HEK293 (cell line): Measurements from ENCODE around the gene C20orf204.

Source experiments
- CTCF ChIA-PET: fragments of 350-600 bp; formaldehyde crosslinking; extraction: SDS; loops from one replicate; lab custom pipeline; 2021; ENCODE audit warnings: antibody characterized with exemption; lab: Yijun Ruan, JAX
- POLR2A ChIA-PET: fragments of 300-600 bp; formaldehyde crosslinking; extraction: SDS; loops from one replicate; lab custom pipeline; 2020; ENCODE audit warnings: antibody characterized with exemption, inconsistent platforms; lab: Yijun Ruan, JAX
- H3K27ac ChIP-seq: fragments of 200-500 bp; sonication (Bioruptor generic); 2 replicates; pipeline ENCODE4 v1.5.1; 2014; ENCODE audit warnings: low read depth, low read length, control low read depth, inconsistent platforms; ENCODE audit errors: extremely low read depth
- H3K36me3 ChIP-seq, 2 experiments: fragments of 200-500 bp in 1 of 2; sonication (Bioruptor generic) in 1 of 2; 1 replicate in 1 of 2; 2 replicates in 1 of 2; pipeline ENCODE4 v1.5.1; 2014 to 2017; ENCODE audit warnings: inconsistent platforms in 2 of 2, low read length in 2 of 2; ENCODE audit not compliant: control insufficient read depth in 2 of 2, insufficient read depth in 1 of 2
- H3K4me1 ChIP-seq: fragments of 200-500 bp; sonication (Bioruptor generic); 2 replicates; pipeline ENCODE4 v1.5.1; 2014; ENCODE audit warnings: mild to moderate bottlenecking, low read length, inconsistent platforms; ENCODE audit not compliant: control insufficient read depth, insufficient read depth
- H3K4me3 ChIP-seq: 2 replicates; pipeline ENCODE4 v1.5.1; 2011; ENCODE audit warnings: low read depth, mild to moderate bottlenecking, control low read depth, low read length, moderate library complexity
- H3K9me3 ChIP-seq: fragments of 200-500 bp; sonication (Bioruptor generic); 2 replicates; pipeline ENCODE4 v1.5.1; 2014; ENCODE audit warnings: low read depth, low read length, inconsistent platforms; ENCODE audit not compliant: control insufficient read depth, insufficient read depth
- GLIS1 ChIP-seq: fragments of 450-650 bp; formaldehyde crosslinking; IDR thresholded peaks from 2 replicates; pipeline ENCODE4 v1.5.1; 2016; ENCODE audit warnings: missing biosample characterization, missing genetic modification characterization
- HOXD13 ChIP-seq: sonication (generic); formaldehyde crosslinking; IDR thresholded peaks from 2 replicates; pipeline ENCODE4 v1.8.0; 2022; ENCODE audit warnings: missing genetic modification reagents, borderline replicate concordance
- MEIS1 ChIP-seq: sonication (generic); formaldehyde crosslinking; IDR thresholded peaks from 2 replicates; pipeline ENCODE4 v1.8.1; 2022; ENCODE audit warnings: missing genetic modification reagents, mild to moderate bottlenecking, borderline replicate concordance
- SCRT1 ChIP-seq: fragments of 450-650 bp; formaldehyde crosslinking; IDR thresholded peaks from 2 replicates; pipeline ENCODE4 v1.5.1; 2016; ENCODE audit warnings: missing biosample characterization, missing genetic modification characterization, borderline replicate concordance
- ZBTB1 ChIP-seq: fragments of 450-650 bp; formaldehyde crosslinking; IDR thresholded peaks from 2 replicates; pipeline ENCODE4 v1.5.1; 2016; ENCODE audit warnings: missing biosample characterization, missing genetic modification characterization
- ZFP69B ChIP-seq: fragments of 450-650 bp; formaldehyde crosslinking; IDR thresholded peaks from 2 replicates; pipeline ENCODE4 v1.5.1; 2016; ENCODE audit warnings: missing biosample characterization, missing genetic modification characterization
- ZIC2 ChIP-seq: fragments of 450-650 bp; formaldehyde crosslinking; IDR thresholded peaks from 2 replicates; pipeline ENCODE4 v1.5.1; 2016; ENCODE audit warnings: missing biosample characterization, missing genetic modification characterization
- ZNF112 ChIP-seq: fragments of 450-650 bp; formaldehyde crosslinking; IDR thresholded peaks from 2 replicates; pipeline ENCODE4 v1.5.0; 2017; ENCODE audit warnings: missing biosample characterization, missing genetic modification characterization
- ZNF169 ChIP-seq: fragments of 450-650 bp; formaldehyde crosslinking; IDR thresholded peaks from 2 replicates; pipeline ENCODE4 v1.5.1; 2016; ENCODE audit warnings: missing biosample characterization, missing genetic modification characterization
- ZNF2 ChIP-seq: fragments of 450-650 bp; formaldehyde crosslinking; IDR thresholded peaks from 2 replicates; pipeline ENCODE4 v1.5.1; 2016; ENCODE audit warnings: missing biosample characterization, missing genetic modification characterization
- ZNF324 ChIP-seq: fragments of 450-650 bp; formaldehyde crosslinking; IDR thresholded peaks from 2 replicates; pipeline ENCODE4 v1.5.1; 2016; ENCODE audit warnings: missing biosample characterization, missing genetic modification characterization
- ZNF341 ChIP-seq: fragments of 450-650 bp; formaldehyde crosslinking; IDR thresholded peaks from 2 replicates; pipeline ENCODE4; 2016; ENCODE audit warnings: low read depth, missing biosample characterization, missing genetic modification characterization
- ZNF600 ChIP-seq: fragments of 450-650 bp; formaldehyde crosslinking; IDR thresholded peaks from 2 replicates; pipeline ENCODE4 v1.5.1; 2016; ENCODE audit warnings: missing biosample characterization, missing genetic modification characterization
- ZNF629 ChIP-seq: fragments of 450-650 bp; formaldehyde crosslinking; IDR thresholded peaks from 2 replicates; pipeline ENCODE4 v1.5.1; 2017; ENCODE audit warnings: missing biosample characterization, missing genetic modification characterization
- ZNF777 ChIP-seq: fragments of 450-650 bp; formaldehyde crosslinking; IDR thresholded peaks from 2 replicates; pipeline ENCODE4 v1.5.1; 2017; ENCODE audit warnings: missing biosample characterization, missing genetic modification characterization, borderline replicate concordance
- ZSCAN23 ChIP-seq: fragments of 450-650 bp; formaldehyde crosslinking; IDR thresholded peaks from 2 replicates; pipeline ENCODE4 v1.5.1; 2016; ENCODE audit warnings: missing biosample characterization, missing genetic modification characterization
- TF ChIP-seq, protein P1 (sequence below): fragments of 450-650 bp; formaldehyde crosslinking; IDR thresholded peaks from 2 replicates; pipeline ENCODE4 v1.5.1; 2016; ENCODE audit warnings: missing biosample characterization, missing genetic modification characterization
- TF ChIP-seq, protein P2 (sequence below): fragments of 450-650 bp; formaldehyde crosslinking; IDR thresholded peaks from 2 replicates; pipeline ENCODE4 v1.5.1; 2017; ENCODE audit warnings: missing biosample characterization, missing genetic modification characterization
- TF ChIP-seq, protein P3 (sequence below): fragments of 450-650 bp; formaldehyde crosslinking; IDR thresholded peaks from 2 replicates; pipeline ENCODE4 v1.5.1; 2016; ENCODE audit warnings: missing biosample characterization, missing genetic modification characterization
- TF ChIP-seq, protein P4 (sequence below): fragments of 450-650 bp; formaldehyde crosslinking; IDR thresholded peaks from 2 replicates; pipeline ENCODE4 v1.5.1; 2016; ENCODE audit warnings: missing biosample characterization, missing genetic modification characterization, borderline replicate concordance

C20orf204 gene

DNA sequence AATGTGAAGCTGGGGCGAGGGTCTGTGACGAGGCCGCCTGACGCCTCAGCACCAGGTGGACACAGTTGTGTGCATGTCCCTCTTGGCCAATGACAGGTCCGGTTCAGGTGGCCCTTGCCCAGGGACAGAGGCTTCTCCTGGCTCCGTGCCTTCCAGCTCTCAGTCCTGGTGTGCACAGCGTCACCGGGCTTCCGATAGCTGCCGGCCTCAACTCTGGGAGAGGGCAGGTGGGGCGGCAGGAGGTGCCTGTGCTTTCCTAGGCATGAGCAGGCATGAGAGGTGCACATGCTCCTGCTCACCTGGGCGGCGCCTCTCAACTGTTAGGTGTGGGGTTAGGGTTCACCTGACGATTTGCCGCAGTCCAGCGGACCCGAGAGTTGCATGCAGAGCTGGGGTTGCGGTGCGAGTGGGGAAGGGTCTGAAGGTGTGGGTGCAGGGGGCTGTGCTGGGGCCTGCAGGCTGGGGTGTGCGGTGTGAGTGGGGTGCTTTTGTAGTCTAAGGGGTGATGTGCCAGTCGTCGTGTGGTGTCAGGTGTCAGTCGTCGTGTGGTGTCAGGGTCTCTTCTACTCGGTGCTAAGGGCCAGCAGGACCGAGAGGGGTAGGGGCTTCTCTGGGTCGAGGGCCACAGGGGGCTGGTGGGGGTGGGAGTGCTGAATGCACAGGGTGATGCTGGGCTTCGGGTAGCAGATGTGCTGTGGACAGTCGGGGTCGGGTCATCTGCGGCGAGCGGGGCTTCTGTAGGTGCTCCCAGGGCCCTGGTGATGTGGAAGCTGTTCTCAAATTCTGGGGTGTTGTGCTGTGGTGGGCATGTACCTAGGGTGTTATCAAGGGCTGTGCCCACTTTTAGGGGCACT lies 17.2 kb downstream of the C20orf204 start (continued):
- TF ChIP-seq MEIS1 (CRISPR knock-in tag), result no peak
- TF ChIP-seq ZNF169 (tag by site-specific recombination), result no peak
- TF ChIP-seq ZNF341 (tag by site-specific recombination), result no peak
- no peak for TF ChIP-seq ZNF324 (tag by site-specific recombination)
- no peak for TF ChIP-seq HOXD13
- TF ChIP-seq, all 188 proteins: peak for 2

DNA sequence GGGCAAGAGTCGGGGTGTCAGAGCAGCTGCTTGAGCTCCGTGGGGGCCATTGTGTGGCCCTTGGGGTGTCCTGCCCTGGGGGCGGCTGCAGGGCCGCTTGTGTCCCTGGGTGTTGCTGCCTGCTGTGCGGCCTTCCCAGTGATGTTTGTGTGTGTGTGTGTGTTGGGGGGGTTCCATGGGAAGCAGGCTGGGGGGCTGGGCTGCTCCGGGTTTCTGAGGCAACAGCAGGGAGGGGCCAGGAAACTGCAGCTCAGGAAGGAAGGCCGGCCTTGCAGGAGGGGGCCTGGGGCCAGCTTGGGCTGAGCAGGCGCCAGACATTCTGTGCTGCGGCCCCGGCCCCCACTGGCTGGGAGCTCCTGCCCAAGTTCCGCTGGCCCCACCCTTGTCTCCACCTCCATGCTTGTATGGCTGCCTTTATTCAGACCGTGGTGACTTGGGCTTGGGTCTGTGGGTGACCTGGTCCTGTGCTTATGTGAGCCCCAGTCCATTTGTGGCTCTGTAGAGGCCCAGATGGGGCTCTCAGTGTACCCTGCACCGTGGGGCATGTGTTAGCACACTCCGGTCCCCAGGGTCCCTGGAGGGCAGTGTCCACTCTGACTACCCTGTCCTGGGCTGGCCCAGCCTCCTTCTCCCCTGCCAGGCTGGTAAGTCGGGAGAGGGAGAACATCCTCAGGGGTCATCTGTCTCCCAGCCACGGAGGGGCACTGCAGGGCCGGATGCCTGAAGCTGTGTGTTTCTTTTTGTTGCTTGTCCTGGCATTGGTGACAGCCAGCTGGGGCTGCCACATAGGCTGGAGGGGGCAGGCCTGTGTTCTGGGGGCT lies 18.1 kb downstream of the C20orf204 start:
- CTCF ChIA-PET, result interaction anchor here (0.6 to 3.0 kb wide), 9 partner anchors 10 to 335 kb away, joined by 3 to 19 read pairs (median 4); partner anchors contain the start of genes C20orf204 and PRPF6
- Histone ChIP-seq H3K36me3 (no peaks in the 10 kb centered on the region), H3K27ac (no peak overlapping the region), H3K9me3 (no peaks in the 10 kb centered on the region), H3K4me1 (peaks cover 6% of the 10 kb centered on the region), H3K4me3 (no peak overlapping the region)
- POLR2A ChIA-PET, result interaction anchor here (0.8 to 2.2 kb wide), 6 partner anchors 9 to 480 kb away, joined by 3 to 16 read pairs (median 4); partner anchors contain the start of genes HELZ2, PRPF6, TCEA2 and UCKL1
- TF ChIP-seq SCRT1 (tag by site-specific recombination) (no peak), ZNF629 (no peak), ZFP69B (tag by site-specific recombination) (0 out of 2 replicates have a peak, but pooled peaks have one; percentile 33), ZIC2 (tag by site-specific recombination) (peak; percentile 52), ZSCAN23 (no peak), GLIS1 (tag by site-specific recombination) (peak; percentile 83), ZNF777 (tag by site-specific recombination) (no peak), ZNF2 (tag by site-specific recombination) (no peak), ZBTB1 (tag by site-specific recombination) (no peak), ZNF112 (tag by site-specific recombination) (no peak), ZNF600 (no peak), ZNF341 (tag by site-specific recombination) (peak; percentile 75)
- TF ChIP-seq, protein P1, sequence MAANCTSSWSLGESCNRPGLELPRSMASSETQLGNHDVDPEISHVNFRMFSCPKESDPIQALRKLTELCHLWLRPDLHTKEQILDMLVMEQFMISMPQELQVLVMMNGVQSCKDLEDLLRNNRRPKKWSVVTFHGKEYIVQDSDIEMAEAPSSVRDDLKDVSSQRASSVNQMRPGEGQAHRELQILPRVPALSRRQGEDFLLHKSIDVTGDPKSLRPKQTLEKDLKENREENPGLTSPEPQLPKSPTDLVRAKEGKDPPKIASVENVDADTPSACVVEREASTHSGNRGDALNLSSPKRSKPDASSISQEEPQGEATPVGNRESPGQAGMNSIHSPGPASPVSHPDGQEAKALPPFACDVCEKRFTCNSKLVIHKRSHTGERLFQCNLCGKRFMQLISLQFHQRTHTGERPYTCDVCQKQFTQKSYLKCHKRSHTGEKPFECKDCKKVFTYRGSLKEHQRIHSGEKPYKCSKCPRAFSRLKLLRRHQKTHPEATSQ, result no peak
- TF ChIP-seq, protein P2, sequence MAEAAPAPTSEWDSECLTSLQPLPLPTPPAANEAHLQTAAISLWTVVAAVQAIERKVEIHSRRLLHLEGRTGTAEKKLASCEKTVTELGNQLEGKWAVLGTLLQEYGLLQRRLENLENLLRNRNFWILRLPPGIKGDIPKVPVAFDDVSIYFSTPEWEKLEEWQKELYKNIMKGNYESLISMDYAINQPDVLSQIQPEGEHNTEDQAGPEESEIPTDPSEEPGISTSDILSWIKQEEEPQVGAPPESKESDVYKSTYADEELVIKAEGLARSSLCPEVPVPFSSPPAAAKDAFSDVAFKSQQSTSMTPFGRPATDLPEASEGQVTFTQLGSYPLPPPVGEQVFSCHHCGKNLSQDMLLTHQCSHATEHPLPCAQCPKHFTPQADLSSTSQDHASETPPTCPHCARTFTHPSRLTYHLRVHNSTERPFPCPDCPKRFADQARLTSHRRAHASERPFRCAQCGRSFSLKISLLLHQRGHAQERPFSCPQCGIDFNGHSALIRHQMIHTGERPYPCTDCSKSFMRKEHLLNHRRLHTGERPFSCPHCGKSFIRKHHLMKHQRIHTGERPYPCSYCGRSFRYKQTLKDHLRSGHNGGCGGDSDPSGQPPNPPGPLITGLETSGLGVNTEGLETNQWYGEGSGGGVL, result peak; percentile 21; the same call in 1 of the 2 replicates
- TF ChIP-seq, protein P3, sequence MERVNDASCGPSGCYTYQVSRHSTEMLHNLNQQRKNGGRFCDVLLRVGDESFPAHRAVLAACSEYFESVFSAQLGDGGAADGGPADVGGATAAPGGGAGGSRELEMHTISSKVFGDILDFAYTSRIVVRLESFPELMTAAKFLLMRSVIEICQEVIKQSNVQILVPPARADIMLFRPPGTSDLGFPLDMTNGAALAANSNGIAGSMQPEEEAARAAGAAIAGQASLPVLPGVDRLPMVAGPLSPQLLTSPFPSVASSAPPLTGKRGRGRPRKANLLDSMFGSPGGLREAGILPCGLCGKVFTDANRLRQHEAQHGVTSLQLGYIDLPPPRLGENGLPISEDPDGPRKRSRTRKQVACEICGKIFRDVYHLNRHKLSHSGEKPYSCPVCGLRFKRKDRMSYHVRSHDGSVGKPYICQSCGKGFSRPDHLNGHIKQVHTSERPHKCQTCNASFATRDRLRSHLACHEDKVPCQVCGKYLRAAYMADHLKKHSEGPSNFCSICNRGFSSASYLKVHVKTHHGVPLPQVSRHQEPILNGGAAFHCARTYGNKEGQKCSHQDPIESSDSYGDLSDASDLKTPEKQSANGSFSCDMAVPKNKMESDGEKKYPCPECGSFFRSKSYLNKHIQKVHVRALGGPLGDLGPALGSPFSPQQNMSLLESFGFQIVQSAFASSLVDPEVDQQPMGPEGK (tag by site-specific recombination), result peak; percentile 18; the same call in 1 of the 2 replicates
- TF ChIP-seq, protein P4, sequence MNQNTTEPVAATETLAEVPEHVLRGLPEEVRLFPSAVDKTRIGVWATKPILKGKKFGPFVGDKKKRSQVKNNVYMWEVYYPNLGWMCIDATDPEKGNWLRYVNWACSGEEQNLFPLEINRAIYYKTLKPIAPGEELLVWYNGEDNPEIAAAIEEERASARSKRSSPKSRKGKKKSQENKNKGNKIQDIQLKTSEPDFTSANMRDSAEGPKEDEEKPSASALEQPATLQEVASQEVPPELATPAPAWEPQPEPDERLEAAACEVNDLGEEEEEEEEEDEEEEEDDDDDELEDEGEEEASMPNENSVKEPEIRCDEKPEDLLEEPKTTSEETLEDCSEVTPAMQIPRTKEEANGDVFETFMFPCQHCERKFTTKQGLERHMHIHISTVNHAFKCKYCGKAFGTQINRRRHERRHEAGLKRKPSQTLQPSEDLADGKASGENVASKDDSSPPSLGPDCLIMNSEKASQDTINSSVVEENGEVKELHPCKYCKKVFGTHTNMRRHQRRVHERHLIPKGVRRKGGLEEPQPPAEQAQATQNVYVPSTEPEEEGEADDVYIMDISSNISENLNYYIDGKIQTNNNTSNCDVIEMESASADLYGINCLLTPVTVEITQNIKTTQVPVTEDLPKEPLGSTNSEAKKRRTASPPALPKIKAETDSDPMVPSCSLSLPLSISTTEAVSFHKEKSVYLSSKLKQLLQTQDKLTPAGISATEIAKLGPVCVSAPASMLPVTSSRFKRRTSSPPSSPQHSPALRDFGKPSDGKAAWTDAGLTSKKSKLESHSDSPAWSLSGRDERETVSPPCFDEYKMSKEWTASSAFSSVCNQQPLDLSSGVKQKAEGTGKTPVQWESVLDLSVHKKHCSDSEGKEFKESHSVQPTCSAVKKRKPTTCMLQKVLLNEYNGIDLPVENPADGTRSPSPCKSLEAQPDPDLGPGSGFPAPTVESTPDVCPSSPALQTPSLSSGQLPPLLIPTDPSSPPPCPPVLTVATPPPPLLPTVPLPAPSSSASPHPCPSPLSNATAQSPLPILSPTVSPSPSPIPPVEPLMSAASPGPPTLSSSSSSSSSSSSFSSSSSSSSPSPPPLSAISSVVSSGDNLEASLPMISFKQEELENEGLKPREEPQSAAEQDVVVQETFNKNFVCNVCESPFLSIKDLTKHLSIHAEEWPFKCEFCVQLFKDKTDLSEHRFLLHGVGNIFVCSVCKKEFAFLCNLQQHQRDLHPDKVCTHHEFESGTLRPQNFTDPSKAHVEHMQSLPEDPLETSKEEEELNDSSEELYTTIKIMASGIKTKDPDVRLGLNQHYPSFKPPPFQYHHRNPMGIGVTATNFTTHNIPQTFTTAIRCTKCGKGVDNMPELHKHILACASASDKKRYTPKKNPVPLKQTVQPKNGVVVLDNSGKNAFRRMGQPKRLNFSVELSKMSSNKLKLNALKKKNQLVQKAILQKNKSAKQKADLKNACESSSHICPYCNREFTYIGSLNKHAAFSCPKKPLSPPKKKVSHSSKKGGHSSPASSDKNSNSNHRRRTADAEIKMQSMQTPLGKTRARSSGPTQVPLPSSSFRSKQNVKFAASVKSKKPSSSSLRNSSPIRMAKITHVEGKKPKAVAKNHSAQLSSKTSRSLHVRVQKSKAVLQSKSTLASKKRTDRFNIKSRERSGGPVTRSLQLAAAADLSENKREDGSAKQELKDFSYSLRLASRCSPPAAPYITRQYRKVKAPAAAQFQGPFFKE (tag by site-specific recombination), result no peak
